DND-41 (cell line): Measurements from ENCODE around the gene SIRPB2.

Experiments used
- ATAC-seq: fragments of 200-7000 bp; cut with Tn5 transposase; 3 replicates; pipeline ENCODE4 v1.9.1; 2021; ENCODE audit warnings: low read depth; ENCODE audit not compliant: insufficient read depth
- DNase-seq: peaks from one replicate; pipeline ENCODE4 v3.0.0-alpha.2; 2020
- H2AFZ ChIP-seq: 2 replicates; pipeline ENCODE4 v1.6.0; 2012; ENCODE audit warnings: low read depth, low read length
- H3K27ac ChIP-seq: 2 replicates; pipeline ENCODE4 v1.5.1; 2012; ENCODE audit warnings: low read length, inconsistent platforms
- H3K27me3 ChIP-seq: fragments of 200-600 bp; sonication (generic); 2 replicates; pipeline ENCODE4 v1.6.0; 2012; ENCODE audit warnings: low read length, mild to moderate bottlenecking, inconsistent platforms; ENCODE audit not compliant: insufficient read depth, poor library complexity
- H3K36me3 ChIP-seq: 2 replicates; pipeline ENCODE4 v1.5.1; 2012; ENCODE audit warnings: low read length, inconsistent platforms; ENCODE audit not compliant: insufficient read depth
- H3K4me1 ChIP-seq: 2 replicates; pipeline ENCODE4 v1.5.1; 2012; ENCODE audit warnings: mild to moderate bottlenecking, low read length; ENCODE audit not compliant: insufficient read depth
- H3K4me2 ChIP-seq: 2 replicates; pipeline ENCODE4 v1.6.0; 2012; ENCODE audit warnings: mild to moderate bottlenecking, moderate library complexity, low read length, inconsistent platforms; ENCODE audit not compliant: insufficient read depth
- H3K4me3 ChIP-seq, 2 experiments: fragments of 200-600 bp in 1 of 2; shearing (Covaris generic) in 1 of 2; 2 replicates each; pipeline ENCODE4 v1.5.1; 2012 to 2016; ENCODE audit warnings: inconsistent platforms in 2 of 2, low read length in 2 of 2, mild to moderate bottlenecking in 2 of 2, low read depth in 1 of 2, moderate library complexity in 1 of 2
- H3K79me2 ChIP-seq: 2 replicates; pipeline ENCODE4 v1.6.0; 2012; ENCODE audit warnings: low read length, inconsistent platforms; ENCODE audit not compliant: insufficient read depth
- H3K9ac ChIP-seq: 2 replicates; pipeline ENCODE4 v1.6.0; 2012; ENCODE audit warnings: low read depth, mild to moderate bottlenecking, inconsistent platforms, low read length, moderate library complexity
- H3K9me3 ChIP-seq: 2 replicates; pipeline ENCODE4 v1.5.1; 2012; ENCODE audit warnings: low read length, moderate library complexity, mild to moderate bottlenecking, inconsistent platforms; ENCODE audit not compliant: insufficient read depth, severe bottlenecking
- H4K20me1 ChIP-seq: 2 replicates; pipeline ENCODE4 v1.6.0; 2012; ENCODE audit warnings: low read length; ENCODE audit not compliant: insufficient read depth
- EZH2 ChIP-seq: IDR thresholded peaks from 3 replicates; pipeline ENCODE4 v1.6.1; 2012; ENCODE audit warnings: borderline replicate concordance, low read depth, mild to moderate bottlenecking, moderate library complexity, low read length, inconsistent platforms; ENCODE audit not compliant: severe bottlenecking
- TF ChIP-seq, protein P1 (sequence below): IDR thresholded peaks from 2 replicates; pipeline ENCODE4 v1.5.1; 2012; ENCODE audit warnings: borderline replicate concordance, low read length, moderate library complexity, mild to moderate bottlenecking; ENCODE audit not compliant: poor library complexity, severe bottlenecking; ENCODE audit errors: extremely low read depth

SIRPB2 gene

DNA sequence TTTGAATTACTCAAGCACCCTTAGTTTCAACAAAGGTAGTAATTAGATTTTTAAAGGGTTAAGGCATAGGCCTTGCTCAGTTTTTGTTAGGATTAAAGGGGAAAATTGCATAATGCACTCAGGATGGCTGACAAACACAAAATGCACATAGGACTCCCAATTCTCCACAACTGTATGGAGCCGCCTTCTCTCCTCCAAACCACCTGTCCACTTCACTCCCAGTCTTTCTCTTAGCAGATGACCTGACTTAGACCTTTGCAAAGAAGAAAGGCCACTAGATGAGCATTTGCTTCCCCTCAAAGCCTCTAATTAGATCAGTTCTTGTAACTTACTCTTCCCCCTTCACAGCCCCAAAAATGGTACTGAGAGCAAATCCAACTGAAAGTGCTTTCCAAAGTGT lies 44.7 kb downstream of the SIRPB2 start:
- ATAC-seq, result no peak
- DNase-seq, result no peak
- Histone ChIP-seq H3K27ac (no peak overlapping the region), H3K36me3 (peaks cover 96% of the 10 kb centered on the region), H3K79me2 (no peaks in the 10 kb centered on the region), H3K4me2 (no peak overlapping the region), H2AFZ (no peak overlapping the region), H4K20me1 (no peaks in the 10 kb centered on the region), H3K27me3 (no peaks in the 10 kb centered on the region), H3K4me1 (no peaks in the 10 kb centered on the region), H3K9ac (no peak overlapping the region), H3K9me3 (peaks cover 10% of the 10 kb centered on the region), H3K4me3 (no peak overlapping the region)
- no peak for TF ChIP-seq EZH2
- TF ChIP-seq, protein P1, sequence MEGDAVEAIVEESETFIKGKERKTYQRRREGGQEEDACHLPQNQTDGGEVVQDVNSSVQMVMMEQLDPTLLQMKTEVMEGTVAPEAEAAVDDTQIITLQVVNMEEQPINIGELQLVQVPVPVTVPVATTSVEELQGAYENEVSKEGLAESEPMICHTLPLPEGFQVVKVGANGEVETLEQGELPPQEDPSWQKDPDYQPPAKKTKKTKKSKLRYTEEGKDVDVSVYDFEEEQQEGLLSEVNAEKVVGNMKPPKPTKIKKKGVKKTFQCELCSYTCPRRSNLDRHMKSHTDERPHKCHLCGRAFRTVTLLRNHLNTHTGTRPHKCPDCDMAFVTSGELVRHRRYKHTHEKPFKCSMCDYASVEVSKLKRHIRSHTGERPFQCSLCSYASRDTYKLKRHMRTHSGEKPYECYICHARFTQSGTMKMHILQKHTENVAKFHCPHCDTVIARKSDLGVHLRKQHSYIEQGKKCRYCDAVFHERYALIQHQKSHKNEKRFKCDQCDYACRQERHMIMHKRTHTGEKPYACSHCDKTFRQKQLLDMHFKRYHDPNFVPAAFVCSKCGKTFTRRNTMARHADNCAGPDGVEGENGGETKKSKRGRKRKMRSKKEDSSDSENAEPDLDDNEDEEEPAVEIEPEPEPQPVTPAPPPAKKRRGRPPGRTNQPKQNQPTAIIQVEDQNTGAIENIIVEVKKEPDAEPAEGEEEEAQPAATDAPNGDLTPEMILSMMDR, result no peak

GRCh38 chr20:1443085-1443484 lies 48.1 kb downstream of the SIRPB2 start:
- TF ChIP-seq, protein P1, result no peak
- TF ChIP-seq EZH2, result no peak
- no peak for ATAC-seq
- H4K20me1 ChIP-seq, result 0 out of 2 replicates have a peak, but pooled peaks cover 3% of the 10 kb centered on the region
- H3K9ac ChIP-seq, result no peak overlapping the region
- H3K36me3 ChIP-seq, result peaks cover 72% of the 10 kb centered on the region
- no peaks in the 10 kb centered on the region for H3K9me3 ChIP-seq
- no peaks in the 10 kb centered on the region for H3K4me1 ChIP-seq
- no peak overlapping the region for H2AFZ ChIP-seq
- H3K27me3 ChIP-seq, result no peaks in the 10 kb centered on the region
- H3K27ac ChIP-seq, result no peak overlapping the region
- H3K4me2 ChIP-seq, result no peak overlapping the region
- H3K4me3 ChIP-seq, result no peak overlapping the region
- no peaks in the 10 kb centered on the region for H3K79me2 ChIP-seq
- no peak for DNase-seq

GRCh38 chr20:1442304-1442703 lies 48.9 kb downstream of the SIRPB2 start:
- H3K27me3 ChIP-seq, result no peaks in the 10 kb centered on the region
- ATAC-seq, result no peak

DNA sequence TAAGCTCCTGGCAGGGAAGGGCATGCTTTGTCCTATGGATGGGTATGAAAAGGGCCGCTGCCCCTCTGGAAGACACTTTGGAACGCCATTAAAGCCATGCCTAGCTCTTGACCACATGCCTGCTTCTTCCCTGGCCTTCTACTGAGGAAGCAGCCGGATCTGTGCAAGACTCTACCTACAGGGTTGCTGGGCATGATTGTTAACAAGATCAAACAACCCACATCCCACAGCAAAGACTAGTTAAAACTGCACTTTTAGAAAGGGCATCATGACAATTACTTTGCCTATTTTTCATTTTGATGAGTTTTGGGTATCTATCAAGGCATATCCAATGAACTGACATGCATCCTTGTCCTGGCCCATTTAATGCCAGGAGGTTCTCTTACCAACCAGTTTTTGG lies 50.1 kb downstream of the SIRPB2 start:
- Histone ChIP-seq H3K4me1 (no peaks in the 10 kb centered on the region), H3K4me3 (no peak overlapping the region), H3K9me3 (no peaks in the 10 kb centered on the region), H3K79me2 (no peaks in the 10 kb centered on the region), H3K36me3 (peaks cover 53% of the 10 kb centered on the region), H3K4me2 (no peak overlapping the region), H4K20me1 (0 out of 2 replicates have a peak, but pooled peaks cover 3% of the 10 kb centered on the region), H3K27ac (no peak overlapping the region), H2AFZ (no peak overlapping the region), H3K27me3 (no peaks in the 10 kb centered on the region), H3K9ac (no peak overlapping the region)
- DNase-seq (no peak), ATAC-seq (no peak)
- TF ChIP-seq, protein P1, result no peak

More at GRCh38 chr20:1442304-1442703, 48.9 kb downstream of the SIRPB2 start:
- no peak for DNase-seq
- H3K4me2 ChIP-seq, result no peak overlapping the region
- peaks cover 64% of the 10 kb centered on the region for H3K36me3 ChIP-seq
- H4K20me1 ChIP-seq, result 0 out of 2 replicates have a peak, but pooled peaks cover 3% of the 10 kb centered on the region
- H3K9ac ChIP-seq, result no peak overlapping the region
- no peaks in the 10 kb centered on the region for H3K9me3 ChIP-seq
- TF ChIP-seq, protein P1, result no peak
- TF ChIP-seq EZH2, result no peak
- H2AFZ ChIP-seq, result no peak overlapping the region
- no peaks in the 10 kb centered on the region for H3K79me2 ChIP-seq
- no peaks in the 10 kb centered on the region for H3K4me1 ChIP-seq
- H3K4me3 ChIP-seq, result no peak overlapping the region
- H3K27ac ChIP-seq, result no peak overlapping the region
